ENCODE measurements around the gene CALR3. TPM values are rescaled to one million over a fixed set of nuclear protein-coding genes. Genes with fewer than 3 reads are reported as not detected.

CALR3 gene
- total RNA-seq, 6 experiments from 2014 or later, result not detected

DNA sequence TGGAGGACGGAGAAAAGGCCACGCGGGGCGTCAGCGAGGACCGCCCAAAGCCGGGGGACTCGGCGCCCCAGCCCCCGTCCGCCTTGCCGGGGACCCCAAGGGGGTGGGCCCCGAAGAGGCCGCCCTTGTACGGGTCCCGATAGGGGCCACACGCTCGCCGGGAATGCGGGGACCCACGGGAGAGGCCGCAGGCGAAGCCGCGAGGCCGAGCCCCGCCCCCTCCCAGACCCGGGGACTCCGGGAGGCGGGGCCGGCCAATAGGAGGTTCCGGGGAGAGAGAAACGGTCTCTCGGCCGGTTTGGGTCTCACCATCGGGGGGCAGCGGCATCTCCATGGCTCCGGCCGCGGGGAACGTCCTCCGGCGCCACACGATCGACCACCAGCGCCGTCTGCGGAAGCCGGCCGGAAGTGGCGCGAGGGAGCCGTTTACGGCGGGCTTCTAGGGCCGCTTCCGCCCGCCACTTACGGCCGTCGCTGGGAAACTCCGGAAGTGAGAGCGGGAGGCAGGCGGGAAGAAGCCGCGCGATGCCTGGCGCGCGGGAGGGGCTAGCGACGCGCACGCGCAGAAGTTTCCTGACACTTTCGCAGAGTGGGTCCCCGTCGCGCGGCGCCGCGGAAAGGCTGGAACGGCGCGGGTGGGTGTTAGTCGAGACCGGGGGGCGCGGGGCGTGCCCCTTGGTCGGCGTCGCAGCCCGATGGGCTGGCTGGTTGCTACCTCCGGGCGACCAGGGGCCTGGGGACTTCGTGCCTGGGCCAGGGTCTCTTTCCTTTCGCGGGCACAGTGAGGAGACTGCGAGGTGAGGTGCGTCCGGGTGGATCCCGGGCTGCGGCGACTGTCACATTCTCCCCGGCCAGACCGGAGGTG is 46.3 kb upstream of the CALR3 start, which contains the start of gene CHERP:
TSS of gene CHERP (minus strand) at position 393 of the 865 bp plus-strand sequence. CDS start at position 334, 59 bp downstream.
- intact Hi-C loops (cut with DNase I), result no loop called here
- H3K27ac ChIP-seq, result peak within 1 kb of the TSS; percentile 58 to 89 (median 79)
- no peaks in the 10 kb centered on the region for H3K27me3 ChIP-seq
- H3K9me3 ChIP-seq, result no peaks in the 10 kb centered on the region
- under 1% methylated on average over 44 of the region's 108 CpGs for WGBS (ENCODE audit: insufficient coverage, low coverage, low lambda C conversion rate, missing lambda C conversion rate)
- H3K36me3 ChIP-seq, result peaks cover 0 to 8% (median 0%) of the 10 kb centered on the region in 4 donors
- DNase-seq (peak; percentile 95 to 96 (median 96)), ATAC-seq (peak; percentile 89 to 95 (median 92))
- peak within 1 kb of the TSS; percentile 89 to 100 (median 97) for H3K4me3 ChIP-seq
- peaks cover 0 to 31% (median 7%) of the 10 kb centered on the region in 4 donors for H3K4me1 ChIP-seq
- TF ChIP-seq CTCF (IDR thresholded peaks at IDR 0.05) (no peak), POLR2A (IDR thresholded peaks at IDR 0.05) (peak; percentile 76)

DNA sequence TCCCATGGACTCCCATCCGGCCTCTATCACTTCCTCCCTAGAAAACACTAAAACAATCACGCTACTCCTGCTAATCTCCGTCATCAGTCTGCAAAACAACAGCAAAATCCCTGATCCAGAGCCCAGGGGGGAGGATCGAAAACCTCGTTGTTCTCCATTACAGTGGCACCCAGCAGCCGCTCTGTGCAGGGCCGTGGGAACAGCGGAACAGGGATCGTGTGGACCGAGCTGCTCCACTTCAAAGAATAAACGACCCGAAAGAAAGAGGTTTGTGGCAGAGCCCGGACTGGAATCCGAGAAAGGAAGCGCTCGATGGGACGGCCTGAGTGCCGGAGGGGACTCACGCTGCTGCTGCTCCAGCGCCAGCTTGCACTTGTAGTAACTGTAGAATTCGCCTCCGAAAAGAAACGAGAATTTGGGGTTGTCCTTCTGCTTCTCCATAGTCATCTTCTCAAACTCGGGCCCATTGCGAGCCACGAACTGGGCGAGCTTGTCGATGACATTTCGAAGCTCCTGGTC is 45.6 kb upstream of the CALR3 start:
- peak overlapping the region; percentile 89 to 100 (median 97) for H3K4me3 ChIP-seq
- peak overlapping the region; percentile 58 to 89 (median 79) for H3K27ac ChIP-seq
- peaks cover 0 to 8% (median 0%) of the 10 kb centered on the region in 4 donors for H3K36me3 ChIP-seq
- H3K9me3 ChIP-seq, result no peaks in the 10 kb centered on the region
- TF ChIP-seq POLR2A (IDR thresholded peaks at IDR 0.05), result no peak
- no peak for TF ChIP-seq CTCF (IDR thresholded peaks at IDR 0.05)
- peak in 1 of 3 donors; percentile 45 for DNase-seq
- H3K27me3 ChIP-seq, result no peaks in the 10 kb centered on the region
- intact Hi-C loops (cut with DNase I), result no loop called here
- H3K4me1 ChIP-seq, result peaks cover 0 to 31% (median 7%) of the 10 kb centered on the region in 4 donors
- 1% methylated on average over 15 of the region's 29 CpGs for WGBS (ENCODE audit: insufficient coverage, low coverage, low lambda C conversion rate, missing lambda C conversion rate)
- ATAC-seq, result no peak

- Histone ChIP-seq H3K27ac (peak overlapping the region in 1 of 3 donors; percentile 79), H3K9me3 (no peaks in the 10 kb centered on the region), H3K4me3 (peak overlapping the region; percentile 89 to 100 (median 97)), H3K36me3 (peaks cover 0 to 8% (median 0%) of the 10 kb centered on the region in 4 donors), H3K4me1 (peaks cover 0 to 31% (median 7%) of the 10 kb centered on the region in 4 donors), H3K27me3 (no peaks in the 10 kb centered on the region)
- 14% methylated on average over 12 of the region's 12 CpGs for WGBS (ENCODE audit: insufficient coverage, low coverage, low lambda C conversion rate, missing lambda C conversion rate)
- peak in 1 of 3 donors; percentile 82 for DNase-seq
- TF ChIP-seq CTCF (IDR thresholded peaks at IDR 0.05) (peak in 1 of 4 donors; percentile 4), POLR2A (IDR thresholded peaks at IDR 0.05) (no peak)
- intact Hi-C loops (cut with DNase I), result no loop called here
- peak; percentile 31 to 64 (median 50) for ATAC-seq
Observed at GRCh38 chr19:16540948-16541347, 45.0 kb upstream of the CALR3 start.

DNA sequence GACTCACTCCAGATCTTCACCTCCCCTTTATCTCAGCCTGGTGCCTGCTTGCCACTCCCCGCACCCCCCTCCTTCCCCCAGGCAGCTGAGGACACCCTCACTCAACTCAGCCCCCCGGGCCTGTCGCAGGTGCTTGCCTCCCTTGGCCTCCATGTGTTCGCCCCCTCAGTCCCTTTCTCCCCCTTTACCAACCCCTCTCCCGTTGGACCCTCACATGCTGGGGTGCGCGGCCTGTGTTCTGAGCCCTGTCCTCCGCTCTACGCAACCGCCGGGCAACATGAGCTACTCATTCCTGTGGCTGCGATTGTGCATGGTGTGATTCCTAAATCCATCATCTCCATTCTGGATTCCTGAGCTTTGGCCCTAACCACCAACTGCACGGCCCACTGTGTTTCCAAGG is 41.1 kb upstream of the CALR3 start:
- H3K9me3 ChIP-seq, result no peaks in the 10 kb centered on the region
- no peak for TF ChIP-seq CTCF (IDR thresholded peaks at IDR 0.05)
- no peak for TF ChIP-seq POLR2A (IDR thresholded peaks at IDR 0.05)
- ATAC-seq (no peak), DNase-seq (no peak)
- no peak overlapping the region for H3K4me3 ChIP-seq
- H3K4me1 ChIP-seq, result peaks cover 0 to 19% (median 4%) of the 10 kb centered on the region in 4 donors
- intact Hi-C loops (cut with DNase I), result no loop called here
- H3K27ac ChIP-seq, result no peak overlapping the region
- H3K36me3 ChIP-seq, result peaks cover 0 to 46% (median 20%) of the 10 kb centered on the region in 4 donors
- WGBS (ENCODE audit: insufficient coverage, low coverage, low lambda C conversion rate, missing lambda C conversion rate), result 89% methylated on average over 5 of the region's 13 CpGs
- H3K27me3 ChIP-seq, result no peaks in the 10 kb centered on the region
